GM18951 (cell line): ENCODE results near the gene ZNF610.

Experiments
- POLR2A ChIP-seq: IDR thresholded peaks from 4 replicates; pipeline ENCODE4 v1.6.1; 2011; ENCODE audit warnings: mild to moderate bottlenecking; ENCODE audit not compliant: insufficient read length, insufficient read depth; ENCODE audit errors: extremely low read depth
- in situ Hi-C: fragments of 300-500 bp; cut with MboI; formaldehyde crosslinking; loops from one replicate; pipeline ENCODE4 v1.12.0; 2022; ENCODE audit warnings: low sequenced_read_pairs, mixed read lengths, inconsistent platforms; ENCODE audit not compliant: unreplicated experiment

ZNF610 gene

GRCh38 chr19:52343548-52343947, 7.5 kb downstream of the ZNF610 start:
- no peak for TF ChIP-seq POLR2A
- in situ Hi-C loops, result no loop called here

- in situ Hi-C loops, result no loop called here
- no peak for TF ChIP-seq POLR2A
These were observed 9.1 kb downstream of the ZNF610 start for GRCh38 chr19:52345162-52345561.

- TF ChIP-seq POLR2A, result no peak
- in situ Hi-C loops, result no loop called here
These were observed 15.5 kb downstream of the ZNF610 start for GRCh38 chr19:52351512-52351911.

DNA sequence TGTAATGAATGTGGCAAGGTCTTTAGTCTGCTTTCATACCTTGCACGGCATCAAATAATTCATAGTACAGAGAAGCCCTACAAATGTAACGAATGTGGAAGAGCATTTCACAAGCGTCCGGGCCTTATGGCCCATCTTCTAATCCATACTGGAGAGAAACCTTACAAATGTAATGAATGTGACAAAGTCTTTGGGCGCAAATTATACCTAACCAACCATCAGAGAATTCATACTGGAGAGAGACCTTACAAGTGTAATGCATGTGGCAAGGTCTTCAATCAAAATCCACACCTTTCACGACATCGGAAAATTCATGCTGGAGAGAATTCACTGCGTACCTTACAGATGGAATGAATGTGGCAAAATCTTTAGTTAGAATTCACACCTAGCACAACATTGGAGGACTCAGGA, 30.4 kb downstream of the ZNF610 start:
- no peak for TF ChIP-seq POLR2A
- in situ Hi-C loops, result no loop called here

GRCh38 chr19:52369559-52370340, 33.7 kb downstream of the ZNF610 start, which contains the start of gene ZNF880:
TSS of gene ZNF880 (plus strand) at chr19:52369923. CDS start at chr19:52369966, 43 bp downstream.
- TF ChIP-seq POLR2A, result peak; percentile 79
- in situ Hi-C loops, result no loop called here

- in situ Hi-C loops, result no loop called here
These were observed 34.3 kb downstream of the ZNF610 start for GRCh38 chr19:52370341-52370710.

GRCh38 chr19:52391135-52391534, 55.1 kb downstream of the ZNF610 start:
- TF ChIP-seq POLR2A, result no peak
- in situ Hi-C loops, result no loop called here

More at GRCh38 chr19:52370341-52370710, 34.3 kb downstream of the ZNF610 start:
- no peak for TF ChIP-seq POLR2A

- in situ Hi-C loops, result no loop called here
These were observed 61.5 kb downstream of the ZNF610 start, which contains the start of gene ZNF528 for GRCh38 chr19:52397310-52398080. TSS of gene ZNF528 (plus strand) at chr19:52397849. CDS start at chr19:52402014, 4,165 bp downstream.

GRCh38 chr19:52398081-52398441, 62.0 kb downstream of the ZNF610 start:
- TF ChIP-seq POLR2A, result no peak
- in situ Hi-C loops, result no loop called here

More at GRCh38 chr19:52397310-52398080, 61.5 kb downstream of the ZNF610 start, which contains the start of gene ZNF528:
- TF ChIP-seq POLR2A, result peak; percentile 64

- TF ChIP-seq POLR2A, result no peak
- in situ Hi-C loops, result no loop called here
These were observed 74.2 kb downstream of the ZNF610 start for GRCh38 chr19:52410276-52410675.

DNA sequence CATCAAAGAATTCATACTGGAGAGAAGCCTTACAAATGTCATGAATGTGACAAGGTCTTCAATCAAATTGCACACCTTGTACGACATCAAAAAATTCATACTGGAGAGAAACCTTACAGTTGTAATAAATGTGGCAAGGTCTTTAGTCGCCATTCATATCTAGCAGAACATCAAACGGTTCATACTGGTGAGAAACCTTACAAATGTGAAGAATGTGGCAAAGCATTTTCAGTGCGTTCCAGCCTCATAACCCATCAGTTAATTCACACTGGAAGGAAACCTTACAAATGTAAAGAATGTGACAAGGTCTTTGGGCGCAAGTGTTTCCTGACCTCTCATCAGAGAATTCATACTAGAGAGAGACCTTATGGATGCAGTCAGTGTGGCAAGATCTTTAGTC, 79.7 kb downstream of the ZNF610 start:
- in situ Hi-C loops, result no loop called here

More for the DNA sequence above, 79.7 kb downstream of the ZNF610 start:
- no peak for TF ChIP-seq POLR2A
